HG02973 (cell line): ENCODE data around the gene CEP170B.
"Not testable (repeated sequence)": the region's sequence is repeated elsewhere in the genome, so short reads cannot be mapped to it uniquely, and the experiment has no call there.

Source experiments
- ATAC-seq: cut with Tn5 transposase; IDR thresholded peaks from one replicate; pipeline ENCODE4 v1.9.1; 2021; ENCODE audit warnings: moderate library complexity; ENCODE audit not compliant: unreplicated experiment

Gene CEP170B

GRCh38 chr14:104904650-104905578 is 39.8 kb downstream of the CEP170B start:
- not testable (repeated sequence) for ATAC-seq

GRCh38 chr14:104905579-104905933 is 40.5 kb downstream of the CEP170B start:
- ATAC-seq: not testable (repeated sequence)

GRCh38 chr14:104908303-104908702 is 43.2 kb downstream of the CEP170B start:
- ATAC-seq: no peak

- no peak for ATAC-seq
These were observed 47.0 kb downstream of the CEP170B start for GRCh38 chr14:104912053-104912452.

GRCh38 chr14:104913435-104913834 is 48.4 kb downstream of the CEP170B start:
- no peak for ATAC-seq

- ATAC-seq: no peak
These were observed 52.0 kb downstream of the CEP170B start for GRCh38 chr14:104917116-104917515.

GRCh38 chr14:104917993-104918392 is 52.9 kb downstream of the CEP170B start:
- ATAC-seq: no peak

- not testable (repeated sequence) for ATAC-seq
These were observed 54.3 kb downstream of the CEP170B start for GRCh38 chr14:104919152-104919992.

GRCh38 chr14:104919993-104920315 is 54.9 kb downstream of the CEP170B start:
- ATAC-seq: no peak

- no peak for ATAC-seq
These were observed 58.8 kb downstream of the CEP170B start for GRCh38 chr14:104923640-104924420.

- ATAC-seq: no peak
These were observed 59.5 kb downstream of the CEP170B start, which contains the start of gene PLD4 for GRCh38 chr14:104924421-104925213. TSS of gene PLD4 (plus strand) at chr14:104924879. CDS start at chr14:104927141, 2,262 bp downstream.

- no peak for ATAC-seq
These were observed 60.3 kb downstream of the CEP170B start for GRCh38 chr14:104925214-104925854.

GRCh38 chr14:104925855-104926609 is 61.0 kb downstream of the CEP170B start:
- peak; percentile 2 for ATAC-seq

GRCh38 chr14:104926619-104927431 is 61.8 kb downstream of the CEP170B start:
- ATAC-seq: peak; percentile 66

- no peak for ATAC-seq
These were observed 62.4 kb downstream of the CEP170B start for GRCh38 chr14:104927432-104927816.

- no peak for ATAC-seq
These were observed 62.8 kb downstream of the CEP170B start for GRCh38 chr14:104927901-104928300.

GRCh38 chr14:104928391-104929133 is 63.5 kb downstream of the CEP170B start:
- ATAC-seq: no peak
